Jurkat, Clone E6-1 (cell line): Measurements from ENCODE around the gene ACVRL1.

Experiments
- DNase-seq: peaks from one replicate; pipeline ENCODE4 v3.0.0-alpha.2; 2011; ENCODE audit warnings: low read depth, low spot score
- H3K4me3 ChIP-seq: 2 replicates; pipeline ENCODE4 v1.5.1; 2011; ENCODE audit warnings: mild to moderate bottlenecking, low read length, control low read depth, moderate library complexity

ACVRL1 gene

GRCh38 chr12:51932218-51933076, 25.1 kb downstream of the ACVRL1 start:
- H3K4me3 ChIP-seq, result no peak overlapping the region
- DNase-seq, result no peak

DNA sequence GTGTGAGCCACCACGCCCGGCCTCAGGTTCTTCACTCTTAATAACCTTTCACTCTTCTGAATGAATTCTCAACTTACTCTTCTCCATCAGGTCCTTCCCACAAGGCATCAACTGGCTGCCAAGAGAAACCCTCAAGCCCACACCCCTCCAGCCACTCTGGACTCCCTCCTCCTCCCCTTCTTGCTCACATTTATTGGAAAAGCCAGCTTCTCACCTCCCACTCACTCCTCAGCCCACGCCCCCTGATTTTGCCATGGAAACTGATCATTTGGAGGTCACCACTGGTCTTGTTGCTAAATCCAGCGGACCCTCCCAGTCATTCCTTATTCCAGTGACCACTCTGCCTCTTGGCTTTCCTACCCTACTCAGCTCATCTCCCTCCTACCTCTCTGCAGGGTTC, 26.8 kb downstream of the ACVRL1 start:
- no peak for DNase-seq
- H3K4me3 ChIP-seq, result no peak overlapping the region

- no peak for DNase-seq
- H3K4me3 ChIP-seq, result no peak overlapping the region
These were observed 30.6 kb downstream of the ACVRL1 start for GRCh38 chr12:51937926-51938325.

- no peak for DNase-seq
- H3K4me3 ChIP-seq, result no peak overlapping the region
These were observed 31.4 kb downstream of the ACVRL1 start for GRCh38 chr12:51938726-51939125.

DNA sequence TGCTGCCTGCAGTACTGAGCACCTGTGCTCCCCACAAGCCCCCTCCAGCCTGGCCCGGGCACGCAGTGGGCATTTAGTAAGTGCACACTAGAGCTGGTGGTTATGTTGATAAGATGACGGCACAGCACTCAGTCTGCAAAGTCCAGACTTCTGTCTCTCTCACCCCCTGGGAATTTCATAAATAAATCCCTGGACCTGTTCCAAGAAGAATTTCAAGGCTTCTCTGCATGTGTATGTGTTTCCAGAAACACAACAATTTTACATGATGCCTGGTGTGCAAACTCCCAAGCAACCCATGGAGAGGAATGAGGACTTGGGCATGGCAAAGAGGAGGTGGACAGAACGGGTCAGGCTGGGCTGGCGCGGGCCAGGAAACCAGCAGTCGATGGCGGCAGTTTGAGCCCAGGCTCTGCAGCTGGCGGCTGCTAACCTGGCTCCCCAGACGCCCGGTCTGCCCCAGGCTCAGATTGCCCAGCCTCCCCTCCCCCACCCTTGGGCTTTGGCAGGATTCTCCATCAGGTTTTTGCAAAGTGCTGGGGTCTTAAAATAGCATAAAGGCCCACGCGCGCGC, 33.8 kb downstream of the ACVRL1 start:
- no peak for DNase-seq
- no peak overlapping the region for H3K4me3 ChIP-seq

- no peak overlapping the region for H3K4me3 ChIP-seq
- DNase-seq, result no peak
These were observed 34.3 kb downstream of the ACVRL1 start for GRCh38 chr12:51941604-51942003.

DNA sequence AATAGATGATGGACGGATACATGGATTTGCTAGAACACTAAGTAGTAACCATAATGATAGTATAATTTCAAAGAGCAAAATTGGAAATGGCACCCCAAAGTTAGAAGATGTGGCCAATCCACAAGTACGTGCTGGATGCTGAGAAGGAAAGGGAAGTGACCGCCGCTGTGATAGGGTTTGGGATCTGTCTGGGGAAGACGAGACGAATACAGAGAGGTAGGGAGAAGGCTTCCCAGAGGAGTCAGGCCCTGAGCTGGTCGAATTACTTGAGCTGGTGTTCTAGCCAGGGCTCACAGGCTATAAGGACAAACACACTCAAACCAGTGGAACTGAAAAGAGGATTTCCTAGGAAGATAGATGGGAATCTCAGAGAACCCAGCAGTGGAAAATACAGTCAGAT, 34.8 kb downstream of the ACVRL1 start:
- DNase-seq, result no peak
- H3K4me3 ChIP-seq, result no peak overlapping the region

DNA sequence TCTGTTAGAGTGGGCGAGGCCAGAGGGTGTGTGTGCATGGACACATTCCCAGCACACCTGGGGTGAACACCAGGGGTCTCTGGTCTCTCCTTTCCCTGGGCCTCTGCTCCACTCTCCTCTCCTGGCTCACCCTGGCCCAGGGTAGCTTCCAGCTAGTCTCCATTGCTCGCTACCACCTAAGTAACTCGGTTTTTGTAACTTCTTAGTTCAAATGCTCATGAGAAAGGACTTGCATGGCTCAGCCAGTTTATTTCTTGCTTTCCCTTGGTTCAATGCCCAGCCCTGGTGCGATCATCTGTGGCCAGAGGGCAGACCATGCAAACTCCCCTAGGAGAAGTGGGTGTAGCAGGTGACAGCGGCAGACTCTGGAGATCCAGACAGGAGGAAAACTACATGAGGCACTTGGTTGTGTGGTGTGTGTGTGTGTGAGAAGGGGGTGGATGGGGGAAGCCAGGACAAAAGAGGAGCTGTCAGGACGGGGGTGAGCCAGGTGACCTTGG, 35.2 kb downstream of the ACVRL1 start:
- DNase-seq, result no peak
- H3K4me3 ChIP-seq, result no peak overlapping the region

- H3K4me3 ChIP-seq, result no peak overlapping the region
- DNase-seq, result no peak
These were observed 36.0 kb downstream of the ACVRL1 start for GRCh38 chr12:51943346-51943745.

- DNase-seq, result no peak
- no peak overlapping the region for H3K4me3 ChIP-seq
These were observed 37.4 kb downstream of the ACVRL1 start for GRCh38 chr12:51944608-51945233.

GRCh38 chr12:51947246-51947996, 40.1 kb downstream of the ACVRL1 start:
- DNase-seq, result no peak
- no peak overlapping the region for H3K4me3 ChIP-seq

- no peak overlapping the region for H3K4me3 ChIP-seq
- no peak for DNase-seq
These were observed 40.8 kb downstream of the ACVRL1 start for GRCh38 chr12:51948066-51948465.

- no peak overlapping the region for H3K4me3 ChIP-seq
- DNase-seq, result no peak
These were observed 42.2 kb downstream of the ACVRL1 start for GRCh38 chr12:51949342-51950030.

DNA sequence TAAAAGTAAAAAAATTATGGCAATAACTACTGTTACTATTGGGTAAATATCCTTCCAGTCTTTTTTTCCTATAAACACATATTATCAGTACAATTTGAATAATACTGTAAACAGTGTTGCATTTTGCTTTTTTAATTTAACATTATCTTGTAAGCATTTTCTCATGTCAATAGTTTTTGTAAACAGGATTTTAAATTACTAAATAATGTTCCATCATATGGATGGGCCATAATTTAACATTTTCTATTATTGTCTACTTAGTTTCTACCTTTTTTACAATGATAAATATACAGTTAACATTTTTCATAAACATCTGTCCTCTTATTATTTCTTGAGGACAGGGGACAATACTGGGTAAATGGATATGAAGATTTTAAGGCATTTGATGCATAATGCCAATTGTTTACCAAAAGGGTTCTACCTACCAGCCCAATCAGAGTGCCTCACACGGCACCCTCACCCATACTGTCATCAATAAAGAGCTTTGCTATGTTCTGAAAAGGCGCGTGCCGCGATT, 43.4 kb downstream of the ACVRL1 start:
- H3K4me3 ChIP-seq, result peak overlapping the region; percentile 63
- no peak for DNase-seq

DNA sequence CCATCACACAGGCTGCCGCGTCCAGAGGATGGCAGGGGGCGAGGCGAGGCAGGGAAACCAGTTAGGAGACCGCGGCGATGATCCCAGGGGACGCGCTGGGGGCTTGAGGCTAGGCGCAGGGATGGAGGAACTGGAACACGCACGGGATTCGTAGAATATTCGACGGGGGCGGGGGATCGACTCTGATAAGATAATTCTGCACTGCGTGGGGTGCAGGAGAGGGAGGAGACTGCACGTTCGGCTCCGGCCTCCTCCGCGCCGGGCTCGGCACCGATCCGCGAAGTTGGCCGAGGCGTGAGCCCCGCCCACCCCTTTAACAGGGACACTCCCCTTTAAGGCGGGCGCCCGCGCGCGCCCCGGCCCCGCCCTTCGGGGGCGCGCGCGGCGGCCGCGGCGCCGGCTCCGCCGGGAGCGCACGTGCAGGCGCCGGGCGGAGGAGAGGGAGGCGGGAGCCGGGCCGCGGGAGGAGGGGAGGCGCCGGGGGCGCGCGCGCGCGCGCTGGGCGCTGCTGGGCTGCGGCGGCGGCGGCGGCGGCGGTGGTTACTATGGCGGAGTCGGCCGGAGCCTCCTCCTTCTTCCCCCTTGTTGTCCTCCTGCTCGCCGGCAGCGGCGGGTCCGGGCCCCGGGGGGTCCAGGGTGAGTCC, 44.0 kb downstream of the ACVRL1 start, which contains the start of gene ACVR1B:
ACVR1B (plus strand) TSS at position 501 of the 644 bp plus-strand sequence; CDS start at position 546, 45 bp downstream.
- peak; percentile 81 for DNase-seq
- H3K4me3 ChIP-seq, result peak within 1 kb of the TSS; percentile 86

GRCh38 chr12:51951843-51952722, 44.8 kb downstream of the ACVRL1 start:
- DNase-seq, result no peak

GRCh38 chr12:51953089-51953488, 45.8 kb downstream of the ACVRL1 start:
- no peak for DNase-seq
- H3K4me3 ChIP-seq, result no peak overlapping the region

More at GRCh38 chr12:51951843-51952722, 44.8 kb downstream of the ACVRL1 start:
- H3K4me3 ChIP-seq, result peak overlapping the region; percentile 86
